Activated naive CD4-positive, alpha-beta T cell treated with anti-CD3 and anti-CD28 coated beads, Interleukin-2, amount 10 ng/mL, durations not matched to agents 7 days and 5 days (primary cell): ENCODE results near the gene PACSIN1.
A peak's percentile ranks its signal among the peaks of the same experiment; 100 is the strongest.

Source experiments
- CTCF ChIA-PET: fragments of 350-600 bp; sonication (Branson Sonifier 250); formaldehyde crosslinking; loops from one replicate; lab custom pipeline; 2021; ENCODE audit warnings: antibody characterized with exemption; lab: Charles Lee
- DNase-seq: peaks from one replicate; pipeline ENCODE4 v3.0.0-alpha.2; 2020
- H3K27ac Mint-ChIP-seq: one replicate; pipeline ENCODE4 v1.8.0; 2021; ENCODE audit warnings: mild to moderate bottlenecking, moderate library complexity, mixed read lengths
- H3K27me3 Mint-ChIP-seq: one replicate; pipeline ENCODE4 v1.8.0; 2021; ENCODE audit warnings: mild to moderate bottlenecking, mixed read lengths
- H3K36me3 Mint-ChIP-seq: one replicate; pipeline ENCODE4 v1.8.0; 2021; ENCODE audit warnings: mixed read lengths
- H3K4me1 Mint-ChIP-seq: one replicate; pipeline ENCODE4 v1.8.0; 2021; ENCODE audit warnings: mixed read lengths
- H3K4me3 Mint-ChIP-seq: one replicate; pipeline ENCODE4 v1.8.0; 2021; ENCODE audit warnings: mild to moderate bottlenecking, moderate library complexity, mixed read lengths
- H3K9me3 Mint-ChIP-seq: one replicate; pipeline ENCODE4 v1.8.0; 2021; ENCODE audit warnings: mixed read lengths

PACSIN1 gene

GRCh38 chr6:34527751-34528670 is 62.1 kb downstream of the PACSIN1 start:
- peak overlapping the region; percentile 16 for H3K27ac Mint-ChIP-seq
- H3K4me3 Mint-ChIP-seq = no peak overlapping the region
- H3K9me3 Mint-ChIP-seq = no peaks in the 10 kb centered on the region
- CTCF ChIA-PET = interaction anchor here (0.8 to 4.3 kb wide), 9 partner anchors 16 to 612 kb away, joined by 3 to 27 read pairs (median 4); no protein-coding TSS in a partner anchor
- peaks cover 9% of the 10 kb centered on the region for H3K27me3 Mint-ChIP-seq
- peaks cover 8% of the 10 kb centered on the region for H3K4me1 Mint-ChIP-seq
- no peaks in the 10 kb centered on the region for H3K36me3 Mint-ChIP-seq
- no peak for DNase-seq

GRCh38 chr6:34528996-34529664 is 63.3 kb downstream of the PACSIN1 start:
- H3K27me3 Mint-ChIP-seq = peaks cover 9% of the 10 kb centered on the region
- H3K36me3 Mint-ChIP-seq = no peaks in the 10 kb centered on the region
- no peak overlapping the region for H3K27ac Mint-ChIP-seq
- H3K4me3 Mint-ChIP-seq = no peak overlapping the region
- no peaks in the 10 kb centered on the region for H3K9me3 Mint-ChIP-seq
- H3K4me1 Mint-ChIP-seq = peaks cover 8% of the 10 kb centered on the region
- CTCF ChIA-PET = interaction anchor here (4.3 kb wide), 1 partner anchor 80 kb away, joined by 27 read pairs; no protein-coding TSS in a partner anchor
- DNase-seq = no peak

GRCh38 chr6:34529665-34530327 is 63.9 kb downstream of the PACSIN1 start:
- no peak overlapping the region for H3K27ac Mint-ChIP-seq
- CTCF ChIA-PET = interaction anchor here (4.3 kb wide), 1 partner anchor 79 kb away, joined by 27 read pairs; no protein-coding TSS in a partner anchor
- H3K27me3 Mint-ChIP-seq = peaks cover 9% of the 10 kb centered on the region

GRCh38 chr6:34530753-34531365 is 65.0 kb downstream of the PACSIN1 start:
- H3K9me3 Mint-ChIP-seq = no peaks in the 10 kb centered on the region
- CTCF ChIA-PET = interaction anchor here (0.5 kb wide), 1 partner anchor 211 kb away, joined by 4 read pairs; no protein-coding TSS in a partner anchor
- DNase-seq = no peak
- H3K27ac Mint-ChIP-seq = no peak overlapping the region
- H3K4me1 Mint-ChIP-seq = peaks cover 8% of the 10 kb centered on the region
- no peaks in the 10 kb centered on the region for H3K36me3 Mint-ChIP-seq
- H3K27me3 Mint-ChIP-seq = peaks cover 9% of the 10 kb centered on the region
- no peak overlapping the region for H3K4me3 Mint-ChIP-seq

More at GRCh38 chr6:34529665-34530327, 63.9 kb downstream of the PACSIN1 start:
- Mint-ChIP-seq H3K4me1 (peaks cover 8% of the 10 kb centered on the region), H3K4me3 (no peak overlapping the region), H3K9me3 (no peaks in the 10 kb centered on the region), H3K36me3 (no peaks in the 10 kb centered on the region)
- no peak for DNase-seq

- peaks cover 8% of the 10 kb centered on the region for H3K4me1 Mint-ChIP-seq
- H3K27me3 Mint-ChIP-seq = peaks cover 9% of the 10 kb centered on the region
These were observed 65.8 kb downstream of the PACSIN1 start for GRCh38 chr6:34531580-34532201.

GRCh38 chr6:34532230-34532629 is 66.4 kb downstream of the PACSIN1 start:
- peaks cover 6% of the 10 kb centered on the region for H3K4me1 Mint-ChIP-seq
- no peak overlapping the region for H3K4me3 Mint-ChIP-seq
- H3K36me3 Mint-ChIP-seq = no peaks in the 10 kb centered on the region
- H3K9me3 Mint-ChIP-seq = no peaks in the 10 kb centered on the region
- no peak for DNase-seq
- H3K27ac Mint-ChIP-seq = no peak overlapping the region
- CTCF ChIA-PET = no interaction called here
- peaks cover 8% of the 10 kb centered on the region for H3K27me3 Mint-ChIP-seq

More at GRCh38 chr6:34531580-34532201, 65.8 kb downstream of the PACSIN1 start:
- Mint-ChIP-seq H3K36me3 (no peaks in the 10 kb centered on the region), H3K9me3 (no peaks in the 10 kb centered on the region), H3K27ac (peak overlapping the region; percentile 24), H3K4me3 (no peak overlapping the region)
- CTCF ChIA-PET = no interaction called here
- no peak for DNase-seq

- CTCF ChIA-PET = no interaction called here
- no peak for DNase-seq
- Mint-ChIP-seq H3K27ac (no peak overlapping the region), H3K27me3 (no peaks in the 10 kb centered on the region), H3K4me3 (no peak overlapping the region), H3K9me3 (no peaks in the 10 kb centered on the region), H3K36me3 (no peaks in the 10 kb centered on the region), H3K4me1 (no peaks in the 10 kb centered on the region)
These were observed 68.3 kb downstream of the PACSIN1 start for GRCh38 chr6:34534146-34534545.

GRCh38 chr6:34534656-34535055 is 68.8 kb downstream of the PACSIN1 start:
- Mint-ChIP-seq H3K4me3 (no peak overlapping the region), H3K27me3 (no peaks in the 10 kb centered on the region), H3K36me3 (no peaks in the 10 kb centered on the region), H3K4me1 (no peaks in the 10 kb centered on the region), H3K9me3 (no peaks in the 10 kb centered on the region), H3K27ac (no peak overlapping the region)
- DNase-seq = no peak
- CTCF ChIA-PET = no interaction called here

GRCh38 chr6:34535199-34535598 is 69.3 kb downstream of the PACSIN1 start:
- no peak overlapping the region for H3K4me3 Mint-ChIP-seq
- H3K4me1 Mint-ChIP-seq = no peaks in the 10 kb centered on the region
- no peaks in the 10 kb centered on the region for H3K36me3 Mint-ChIP-seq
- H3K27ac Mint-ChIP-seq = no peak overlapping the region
- H3K9me3 Mint-ChIP-seq = no peaks in the 10 kb centered on the region
- no peaks in the 10 kb centered on the region for H3K27me3 Mint-ChIP-seq
- DNase-seq = no peak
- CTCF ChIA-PET = no interaction called here

GRCh38 chr6:34535646-34536045 is 69.8 kb downstream of the PACSIN1 start:
- H3K36me3 Mint-ChIP-seq = no peaks in the 10 kb centered on the region
- no peak overlapping the region for H3K27ac Mint-ChIP-seq
- H3K9me3 Mint-ChIP-seq = no peaks in the 10 kb centered on the region
- no peak overlapping the region for H3K4me3 Mint-ChIP-seq
- no peak for DNase-seq
- H3K27me3 Mint-ChIP-seq = no peaks in the 10 kb centered on the region
- CTCF ChIA-PET = no interaction called here
- H3K4me1 Mint-ChIP-seq = no peaks in the 10 kb centered on the region

GRCh38 chr6:34536251-34536958 is 70.5 kb downstream of the PACSIN1 start:
- Mint-ChIP-seq H3K27ac (no peak overlapping the region), H3K4me3 (no peak overlapping the region), H3K36me3 (no peaks in the 10 kb centered on the region), H3K9me3 (no peaks in the 10 kb centered on the region), H3K27me3 (no peaks in the 10 kb centered on the region), H3K4me1 (no peaks in the 10 kb centered on the region)
- CTCF ChIA-PET = no interaction called here
- no peak for DNase-seq

GRCh38 chr6:34536959-34537848 is 71.3 kb downstream of the PACSIN1 start:
- no peak for DNase-seq
- H3K27ac Mint-ChIP-seq = no peak overlapping the region
- no peaks in the 10 kb centered on the region for H3K9me3 Mint-ChIP-seq
- CTCF ChIA-PET = no interaction called here
- H3K36me3 Mint-ChIP-seq = no peaks in the 10 kb centered on the region
- H3K4me1 Mint-ChIP-seq = no peaks in the 10 kb centered on the region
- no peak overlapping the region for H3K4me3 Mint-ChIP-seq
- H3K27me3 Mint-ChIP-seq = no peaks in the 10 kb centered on the region
